ENCODE results near the gene GNRHR. TPM values are rescaled to one million over a fixed set of nuclear protein-coding genes. Genes with fewer than 3 reads are reported as not detected.
A peak's percentile ranks its signal among the peaks of the same experiment; 100 is the strongest.

Gene GNRHR
- total RNA-seq, 1 donor from 2014 or later: not detected

- Mint-ChIP-seq H3K9me3 (no peaks in the 10 kb centered on the region), H3K27me3 (no peaks in the 10 kb centered on the region), H3K4me1 (peaks cover 11% of the 10 kb centered on the region), H3K4me3 (no peak overlapping the region), H3K36me3 (ENCODE audit: low read depth) (peaks cover 42% of the 10 kb centered on the region), H3K27ac (no peak overlapping the region)
- ATAC-seq (ENCODE audit: low read depth): no peak
- no peak for TF ChIP-seq CTCF (IDR thresholded peaks at IDR 0.05)
- intact Hi-C loops (cut with micrococcal nuclease): no loop called here
- no peak for DNase-seq
- ChIA-PET CTCF (no interaction called here), POLR2A (no interaction called here)
Observed at GRCh38 chr4:67717586-67717985, 36.6 kb downstream of the GNRHR start.

GRCh38 chr4:67714955-67715354 lies 39.2 kb downstream of the GNRHR start:
- ATAC-seq (ENCODE audit: low read depth): no peak
- no peak for TF ChIP-seq CTCF (IDR thresholded peaks at IDR 0.05)
- CTCF ChIA-PET: interaction anchor here (1.4 kb wide), 1 partner anchor 31 kb away, joined by 3 read pairs; no protein-coding TSS in a partner anchor
- Mint-ChIP-seq H3K36me3 (ENCODE audit: low read depth) (peaks cover 21% of the 10 kb centered on the region), H3K27me3 (no peaks in the 10 kb centered on the region), H3K4me1 (peaks cover 11% of the 10 kb centered on the region), H3K9me3 (no peaks in the 10 kb centered on the region), H3K27ac (no peak overlapping the region), H3K4me3 (no peak overlapping the region)
- POLR2A ChIA-PET: no interaction called here
- intact Hi-C loops (cut with micrococcal nuclease): loop anchor here (1.0 kb wide), 1 partner anchor 15 kb away; no protein-coding TSS in a partner anchor
- DNase-seq: no peak

GRCh38 chr4:67714248-67714583 lies 40.0 kb downstream of the GNRHR start:
- H3K27ac Mint-ChIP-seq: peak overlapping the region; percentile 41
- no peak overlapping the region for H3K4me3 Mint-ChIP-seq
- H3K4me1 Mint-ChIP-seq: peaks cover 11% of the 10 kb centered on the region
- no peak for TF ChIP-seq CTCF (IDR thresholded peaks at IDR 0.05)
- H3K27me3 Mint-ChIP-seq: no peaks in the 10 kb centered on the region
- ATAC-seq (ENCODE audit: low read depth): peak; percentile 69
- DNase-seq: no peak
- ChIA-PET POLR2A (interaction anchor here (0.7 kb wide), 1 partner anchor 165 kb away, joined by 3 read pairs; no protein-coding TSS in a partner anchor), CTCF (no interaction called here)
- peaks cover 21% of the 10 kb centered on the region for H3K36me3 Mint-ChIP-seq (ENCODE audit: low read depth)
- no peaks in the 10 kb centered on the region for H3K9me3 Mint-ChIP-seq
- intact Hi-C loops (cut with micrococcal nuclease): loop anchor here (1.0 kb wide), 1 partner anchor 14 kb away; no protein-coding TSS in a partner anchor

GRCh38 chr4:67713529-67714247 lies 40.5 kb downstream of the GNRHR start:
- Mint-ChIP-seq H3K9me3 (no peaks in the 10 kb centered on the region), H3K27me3 (no peaks in the 10 kb centered on the region), H3K4me3 (no peak overlapping the region), H3K36me3 (ENCODE audit: low read depth) (peaks cover 21% of the 10 kb centered on the region), H3K4me1 (peaks cover 11% of the 10 kb centered on the region), H3K27ac (peak overlapping the region; percentile 41)
- POLR2A ChIA-PET: interaction anchor here (0.7 kb wide), 1 partner anchor 164 kb away, joined by 3 read pairs; no protein-coding TSS in a partner anchor
- CTCF ChIA-PET: no interaction called here
- DNase-seq (no peak), ATAC-seq (ENCODE audit: low read depth) (peak; percentile 40)
- intact Hi-C loops (cut with micrococcal nuclease): loop anchor here (1.0 kb wide), 1 partner anchor 13 kb away; no protein-coding TSS in a partner anchor
- TF ChIP-seq CTCF (IDR thresholded peaks at IDR 0.05): no peak

- no peak for TF ChIP-seq CTCF (IDR thresholded peaks at IDR 0.05)
- intact Hi-C loops (cut with micrococcal nuclease): no loop called here
- no peak overlapping the region for H3K4me3 Mint-ChIP-seq
- POLR2A ChIA-PET: no interaction called here
- no peaks in the 10 kb centered on the region for H3K9me3 Mint-ChIP-seq
- ATAC-seq (ENCODE audit: low read depth) (no peak), DNase-seq (no peak)
- H3K27ac Mint-ChIP-seq: no peak overlapping the region
- peaks cover 13% of the 10 kb centered on the region for H3K4me1 Mint-ChIP-seq
- peaks cover 23% of the 10 kb centered on the region for H3K36me3 Mint-ChIP-seq (ENCODE audit: low read depth)
- no peaks in the 10 kb centered on the region for H3K27me3 Mint-ChIP-seq
- CTCF ChIA-PET: no interaction called here
Observed at GRCh38 chr4:67712650-67713528, 41.3 kb downstream of the GNRHR start.

Data from activated B cell treated with CpG ODN at 0.5 μM for 24 hours (primary cell).